HG02759 (cell line): ENCODE data around the gene HFM1.

Experiments used
- ATAC-seq: cut with Tn5 transposase; IDR thresholded peaks from one replicate; pipeline ENCODE4 v1.9.1; 2021; ENCODE audit warnings: mild to moderate bottlenecking, moderate library complexity; ENCODE audit not compliant: unreplicated experiment

Gene HFM1

GRCh38 chr1:91278754-91279153 is 125.9 kb downstream of the HFM1 start:
- ATAC-seq: no peak

DNA sequence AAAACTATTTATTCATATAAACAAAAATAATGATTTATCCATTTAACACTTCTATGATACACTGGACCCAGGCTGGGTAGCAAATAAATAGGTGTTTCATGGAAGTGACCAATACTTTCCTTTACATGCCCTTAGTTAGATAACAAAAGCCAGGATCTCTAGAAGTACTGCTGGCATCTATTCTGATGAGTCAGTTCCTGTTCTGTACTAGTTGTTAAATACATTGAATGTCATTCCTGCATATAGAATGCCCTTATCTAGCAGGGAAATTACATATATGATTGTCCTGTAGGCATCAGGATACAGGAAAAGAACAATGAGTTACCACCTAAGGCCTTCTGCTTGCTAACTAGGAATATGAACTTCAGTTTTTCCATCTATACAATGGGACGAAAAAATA is 130.8 kb downstream of the HFM1 start:
- ATAC-seq: no peak

DNA sequence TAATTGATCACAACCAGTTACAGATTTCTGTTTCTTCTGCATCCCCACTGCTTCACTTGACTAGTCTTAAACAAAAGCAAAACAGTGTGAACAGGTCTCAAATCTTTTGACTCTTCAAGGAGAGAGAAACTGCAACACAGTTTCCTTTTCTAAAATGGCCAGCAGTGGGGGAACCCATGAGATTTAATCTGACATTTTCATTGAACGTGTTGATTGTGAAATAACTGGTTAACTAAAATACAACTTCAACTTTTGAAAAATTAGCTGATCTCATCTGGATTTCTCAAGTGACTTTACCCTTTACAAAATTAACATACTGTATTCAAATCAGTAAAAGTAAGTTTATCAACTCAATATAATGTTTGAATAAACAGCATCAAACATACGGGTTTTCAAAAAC is 143.0 kb downstream of the HFM1 start:
- no peak for ATAC-seq

DNA sequence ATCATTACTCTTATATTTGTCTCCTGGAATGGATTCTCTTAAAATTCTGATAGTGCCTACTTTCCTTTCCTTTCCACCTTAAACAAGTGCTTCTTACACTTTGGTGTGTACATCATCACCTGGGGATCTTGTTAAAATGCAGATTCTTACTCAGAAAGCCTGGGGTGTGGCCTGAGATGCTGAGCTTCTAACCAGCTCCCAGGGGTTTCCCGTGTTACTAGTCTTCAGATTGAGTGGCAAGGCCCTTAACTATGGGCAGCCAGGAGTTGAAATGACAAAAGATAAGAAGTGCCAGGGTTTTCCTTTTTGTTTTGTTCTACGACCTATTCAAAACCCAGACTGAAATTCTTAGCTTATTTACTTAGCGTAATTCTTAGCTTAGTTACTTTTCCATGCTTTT is 159.2 kb downstream of the HFM1 start:
- ATAC-seq: no peak

DNA sequence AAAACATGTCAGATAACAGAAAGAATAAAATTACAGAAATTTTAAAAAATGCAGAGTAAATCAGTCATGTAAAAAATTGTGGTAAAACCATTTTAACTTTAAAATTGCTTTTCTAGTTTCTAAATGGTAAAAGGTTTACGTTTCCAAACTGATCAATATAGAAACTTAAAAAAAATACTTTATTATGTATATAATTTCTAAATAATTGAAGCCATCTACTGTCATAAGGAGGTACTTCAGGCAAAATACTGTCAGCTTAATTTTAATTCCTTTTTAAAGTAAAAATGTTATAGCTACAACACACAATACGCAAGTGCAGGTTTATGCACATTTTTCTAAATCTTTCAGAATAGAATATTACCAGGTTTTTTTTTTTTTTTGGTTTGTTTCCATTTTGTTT is 159.9 kb downstream of the HFM1 start:
- ATAC-seq: no peak

DNA sequence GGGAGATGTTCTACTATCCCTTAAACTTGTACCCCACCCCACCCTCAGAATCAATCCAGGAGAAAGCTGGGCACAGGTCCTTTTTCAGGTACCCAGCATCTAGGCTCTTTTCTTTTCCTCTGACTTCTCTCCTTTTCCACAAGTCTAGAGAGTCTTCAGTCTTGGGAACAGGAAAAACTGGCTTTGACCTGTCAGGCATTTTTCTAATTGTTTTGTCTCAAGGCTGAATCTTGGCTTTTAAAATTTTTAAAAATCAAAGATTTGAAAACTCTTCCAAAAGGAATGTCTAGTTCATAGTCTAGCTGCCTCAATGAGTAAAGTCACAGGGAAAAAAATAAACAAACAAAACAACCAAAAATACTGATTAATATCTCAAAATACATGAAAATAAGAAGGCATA is 161.5 kb downstream of the HFM1 start:
- no peak for ATAC-seq

DNA sequence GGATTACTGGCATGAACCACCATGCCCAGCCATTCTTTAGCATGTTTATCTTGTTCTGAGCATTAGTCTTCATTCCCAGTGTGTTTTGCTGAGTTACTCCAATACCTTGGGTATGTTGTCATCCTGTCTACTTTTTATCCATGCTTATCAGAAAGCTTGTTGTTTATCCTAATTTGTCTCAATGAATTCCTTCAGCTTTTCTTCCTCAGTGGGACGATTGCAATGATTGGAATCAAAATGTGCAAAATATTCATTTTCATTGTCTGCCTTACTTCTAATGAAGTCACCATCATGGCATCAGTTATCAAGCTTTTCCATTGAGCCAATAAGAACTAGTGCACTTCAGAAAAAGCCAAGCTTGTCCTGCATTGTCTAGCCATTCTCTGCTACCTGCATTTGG is 170.5 kb downstream of the HFM1 start:
- no peak for ATAC-seq

DNA sequence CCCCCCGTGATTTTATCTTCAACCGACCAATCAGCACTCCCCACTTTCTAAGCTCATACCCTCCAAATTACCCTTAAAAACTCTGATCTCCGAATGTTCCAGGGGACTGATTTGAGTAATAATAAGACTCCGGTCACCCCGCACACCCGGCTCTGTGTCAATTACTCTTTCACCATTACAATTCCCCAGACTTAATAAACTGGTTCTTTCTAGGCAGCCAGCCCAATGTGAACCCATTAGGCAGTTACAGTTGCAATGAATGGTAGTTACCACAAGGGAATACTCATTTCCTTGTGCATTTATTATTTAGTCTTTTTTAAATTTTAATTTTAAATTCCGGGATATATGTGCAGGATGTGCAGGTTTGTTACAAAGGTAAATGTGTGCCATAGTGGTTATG is 177.9 kb downstream of the HFM1 start:
- ATAC-seq: no peak

- no peak for ATAC-seq
Measured at GRCh38 chr1:91224878-91225277, 179.8 kb downstream of the HFM1 start.

- no peak for ATAC-seq
Measured at GRCh38 chr1:91221017-91221416, 183.6 kb downstream of the HFM1 start.

- ATAC-seq: no peak
Measured at GRCh38 chr1:91217911-91218310, 186.7 kb downstream of the HFM1 start.
